Activated naive CD4-positive, alpha-beta T cell treated with anti-CD3 and anti-CD28 coated beads, Interleukin-2, amount 50 U/mL, for 24 hours (primary cell): ENCODE results near the gene ZNF28.
"Not testable (repeated sequence)": the region's sequence is repeated elsewhere in the genome, so short reads cannot be mapped to it uniquely, and the experiment has no call there.

Experiments
- H3K27ac Mint-ChIP-seq: one replicate; pipeline ENCODE4 v1.8.0; 2021; ENCODE audit warnings: mild to moderate bottlenecking, mixed read lengths
- H3K27me3 Mint-ChIP-seq: one replicate; pipeline ENCODE4 v1.8.0; 2021; ENCODE audit warnings: mixed read lengths
- H3K36me3 Mint-ChIP-seq: one replicate; pipeline ENCODE4 v1.8.0; 2021; ENCODE audit warnings: mixed read lengths
- H3K4me1 Mint-ChIP-seq: one replicate; pipeline ENCODE4 v1.8.0; 2021; ENCODE audit warnings: mixed read lengths
- H3K4me3 Mint-ChIP-seq: one replicate; pipeline ENCODE4 v1.8.0; 2021; ENCODE audit warnings: mild to moderate bottlenecking, mixed read lengths
- H3K9me3 Mint-ChIP-seq: one replicate; pipeline ENCODE4 v1.8.0; 2021; ENCODE audit warnings: mixed read lengths

Gene ZNF28

DNA sequence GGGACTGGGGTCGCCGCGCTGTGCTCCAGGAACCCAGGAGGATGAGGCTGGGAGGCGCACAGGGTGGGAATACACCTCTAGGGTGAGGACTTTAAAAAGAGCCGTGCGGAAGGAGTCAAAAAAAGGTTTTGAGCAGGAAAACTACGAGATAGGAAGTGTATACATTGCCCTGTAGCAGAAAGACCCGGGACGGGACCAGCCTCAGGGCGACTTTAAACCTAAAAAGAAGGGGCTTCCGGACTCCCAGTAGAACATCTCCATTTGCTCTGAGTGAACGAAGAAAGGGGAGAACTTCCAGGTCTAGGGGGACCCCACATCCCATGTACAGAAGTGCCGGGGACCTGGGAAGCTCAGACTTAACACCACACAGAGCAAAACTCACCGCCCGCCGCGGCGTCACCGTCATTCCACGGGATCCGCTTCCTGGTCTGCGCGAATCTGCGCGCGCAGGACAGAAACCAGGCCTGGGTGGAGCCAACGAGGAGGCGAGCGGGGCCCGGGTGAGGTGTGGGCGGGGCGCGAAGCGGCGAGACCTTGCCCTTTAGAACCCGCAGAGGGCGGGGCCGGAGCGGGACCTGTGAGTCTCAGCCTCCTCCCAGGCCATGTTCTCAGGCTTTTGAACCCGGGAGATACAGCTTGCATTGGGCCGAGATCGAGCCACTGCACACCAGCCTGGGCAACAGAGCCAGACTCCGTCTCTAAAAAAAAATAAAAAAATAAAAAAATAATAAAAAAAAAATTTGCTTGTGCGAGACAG is at the start of gene ZNF28:
Gene ZNF28 (minus strand): TSS at position 430 of the 757 bp plus-strand sequence. CDS start 3,675 bp downstream, outside the sequence.
- H3K27me3 Mint-ChIP-seq = not testable (repeated sequence)
- peak within 1 kb of the TSS; percentile 76 for H3K27ac Mint-ChIP-seq
- peaks cover 21% of the 10 kb centered on the region for H3K4me1 Mint-ChIP-seq
- peaks cover 29% of the 10 kb centered on the region for H3K36me3 Mint-ChIP-seq
- peaks cover 13% of the 10 kb centered on the region for H3K9me3 Mint-ChIP-seq
- H3K4me3 Mint-ChIP-seq = peak within 1 kb of the TSS; percentile 96

DNA sequence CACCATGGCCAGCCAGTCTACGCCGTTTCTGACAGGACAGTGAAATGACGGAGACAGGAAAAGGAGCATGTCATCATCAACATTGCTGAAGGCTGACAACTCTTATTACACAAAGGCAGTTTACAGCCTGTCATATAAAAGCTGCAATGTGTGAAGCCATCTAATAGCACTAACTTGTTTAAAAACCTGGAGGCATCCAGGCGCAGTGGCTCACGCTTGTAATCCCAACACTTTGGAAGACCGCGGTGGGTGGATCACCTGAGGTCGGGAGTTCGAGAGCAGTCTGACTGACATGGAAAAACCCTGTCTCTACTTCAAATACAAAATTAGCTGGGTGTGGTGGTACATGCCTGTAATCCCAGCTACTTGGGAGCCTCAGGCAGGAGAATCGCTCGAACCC is 46.6 kb upstream of the ZNF28 start:
- H3K9me3 Mint-ChIP-seq = peaks cover 19% of the 10 kb centered on the region
- H3K4me1 Mint-ChIP-seq, H3K27me3 Mint-ChIP-seq, H3K4me3 Mint-ChIP-seq, H3K27ac Mint-ChIP-seq: not testable (repeated sequence)
- H3K36me3 Mint-ChIP-seq = peaks cover 17% of the 10 kb centered on the region

DNA sequence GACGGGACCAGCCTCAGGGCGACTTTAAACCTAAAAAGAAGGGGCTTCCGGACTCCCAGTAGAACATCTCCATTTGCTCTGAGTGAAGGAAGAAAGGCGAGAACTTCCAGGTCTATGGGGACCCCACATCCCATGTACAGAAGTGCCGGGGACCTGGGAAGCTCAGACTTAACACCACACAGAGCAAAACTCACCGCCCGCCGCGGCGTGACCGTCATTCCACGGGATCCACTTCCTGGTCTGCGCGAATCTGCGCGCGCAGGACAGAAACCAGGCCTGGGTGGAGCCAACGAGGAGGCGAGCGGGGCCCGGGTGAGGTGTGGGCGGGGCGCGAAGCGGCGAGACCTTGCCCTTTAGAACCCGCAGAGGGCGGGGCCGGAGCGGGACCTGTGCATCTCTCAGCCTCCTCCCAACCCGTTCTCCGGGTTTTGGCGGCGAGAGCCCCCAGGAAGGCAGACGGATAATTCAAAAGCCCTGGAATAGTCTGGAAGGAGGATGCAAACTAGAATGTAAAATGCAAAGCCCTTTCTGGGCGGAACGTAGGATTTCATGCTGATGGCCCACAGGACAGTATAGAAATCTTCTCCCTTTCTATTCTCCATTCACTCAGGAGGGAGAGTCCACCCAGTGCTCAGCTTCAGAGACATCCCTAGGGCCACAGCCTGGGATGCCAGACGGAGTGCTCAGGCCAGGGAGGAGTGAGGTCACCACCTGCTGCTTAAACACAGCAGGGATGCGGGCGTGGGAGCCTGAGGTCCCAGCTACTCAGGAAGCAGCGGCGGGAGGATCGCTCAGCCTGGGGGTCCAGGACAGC is 36.2 kb upstream of the ZNF28 start, which contains the start of gene ZNF468:
Gene ZNF468 (minus strand): TSS at position 242 of the 814 bp plus-strand sequence. CDS start 3,347 bp downstream, outside the sequence.
- Mint-ChIP-seq H3K4me3 (peak within 1 kb of the TSS; percentile 98), H3K4me1 (peaks cover 34% of the 10 kb centered on the region), H3K36me3 (peaks cover 30% of the 10 kb centered on the region), H3K9me3 (peaks cover 16% of the 10 kb centered on the region), H3K27ac (peak within 1 kb of the TSS; percentile 92)
- H3K27me3 Mint-ChIP-seq = not testable (repeated sequence)

DNA sequence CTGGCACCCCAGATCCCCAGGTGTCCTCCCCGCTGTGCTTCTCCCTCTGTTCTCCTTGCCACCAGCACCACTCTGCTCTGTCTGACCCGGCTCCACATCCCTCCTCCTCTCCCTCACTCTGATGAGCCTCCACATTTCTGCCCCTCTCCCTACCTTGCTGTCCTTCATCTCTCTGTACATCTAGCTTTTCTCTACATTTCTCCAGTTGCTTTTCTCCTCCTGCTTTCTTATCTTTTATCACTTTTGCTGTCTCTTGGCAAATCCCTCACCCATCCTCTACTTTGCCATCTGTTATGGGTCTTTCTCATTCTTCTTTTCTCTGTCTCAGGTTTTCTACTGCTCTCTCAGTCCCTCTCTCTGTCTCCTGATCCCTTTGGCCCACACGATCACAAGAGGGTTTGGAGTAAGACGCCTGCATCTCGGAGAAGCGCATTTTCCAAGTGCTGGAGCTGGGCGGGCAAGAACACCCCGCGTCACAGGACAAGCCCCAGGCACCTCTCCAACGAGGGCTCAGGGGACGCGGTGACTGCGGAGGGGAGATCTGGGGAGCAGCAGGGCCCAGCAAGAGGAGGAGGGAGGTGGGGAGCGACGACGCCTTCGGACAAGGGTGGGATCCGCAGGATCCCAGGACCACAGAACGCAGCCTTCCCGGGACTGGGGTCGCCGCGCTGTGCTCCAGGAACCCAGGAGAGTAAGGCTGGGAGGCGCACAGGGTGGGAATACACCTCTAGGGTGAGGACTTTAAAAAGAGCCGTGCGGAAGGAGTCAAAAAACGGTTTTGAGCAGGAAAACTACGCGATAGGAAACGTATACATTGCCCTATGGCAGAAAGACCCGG is 35.3 kb upstream of the ZNF28 start:
- Mint-ChIP-seq H3K9me3 (peaks cover 16% of the 10 kb centered on the region), H3K4me3 (peak overlapping the region; percentile 98), H3K36me3 (peaks cover 33% of the 10 kb centered on the region), H3K27ac (peak overlapping the region; percentile 92), H3K4me1 (peaks cover 34% of the 10 kb centered on the region)
- H3K27me3 Mint-ChIP-seq = not testable (repeated sequence)

DNA sequence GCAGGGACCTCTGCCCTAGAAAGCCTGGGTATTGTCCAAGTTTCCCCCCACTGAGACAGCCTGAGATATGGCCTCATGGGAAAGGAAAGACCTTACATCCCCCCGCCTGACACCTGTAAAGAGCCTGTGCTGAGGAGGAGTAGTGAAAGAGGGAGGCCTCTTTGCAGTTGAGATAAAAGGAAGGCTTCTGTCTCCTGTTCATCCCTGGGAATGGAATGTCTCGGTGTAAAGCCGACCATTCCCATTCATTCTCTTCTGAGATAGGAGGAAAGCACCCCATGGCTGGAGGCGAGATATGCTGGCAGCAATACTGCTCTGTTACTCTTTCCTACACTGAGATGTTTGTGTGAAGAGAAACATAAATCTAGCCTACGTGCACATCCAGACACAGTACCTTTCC is 25.9 kb upstream of the ZNF28 start:
- Mint-ChIP-seq H3K9me3 (peaks cover 15% of the 10 kb centered on the region), H3K36me3 (peaks cover 77% of the 10 kb centered on the region)
- not testable (repeated sequence) for H3K4me3 Mint-ChIP-seq, H3K27me3 Mint-ChIP-seq, H3K27ac Mint-ChIP-seq, H3K4me1 Mint-ChIP-seq

DNA sequence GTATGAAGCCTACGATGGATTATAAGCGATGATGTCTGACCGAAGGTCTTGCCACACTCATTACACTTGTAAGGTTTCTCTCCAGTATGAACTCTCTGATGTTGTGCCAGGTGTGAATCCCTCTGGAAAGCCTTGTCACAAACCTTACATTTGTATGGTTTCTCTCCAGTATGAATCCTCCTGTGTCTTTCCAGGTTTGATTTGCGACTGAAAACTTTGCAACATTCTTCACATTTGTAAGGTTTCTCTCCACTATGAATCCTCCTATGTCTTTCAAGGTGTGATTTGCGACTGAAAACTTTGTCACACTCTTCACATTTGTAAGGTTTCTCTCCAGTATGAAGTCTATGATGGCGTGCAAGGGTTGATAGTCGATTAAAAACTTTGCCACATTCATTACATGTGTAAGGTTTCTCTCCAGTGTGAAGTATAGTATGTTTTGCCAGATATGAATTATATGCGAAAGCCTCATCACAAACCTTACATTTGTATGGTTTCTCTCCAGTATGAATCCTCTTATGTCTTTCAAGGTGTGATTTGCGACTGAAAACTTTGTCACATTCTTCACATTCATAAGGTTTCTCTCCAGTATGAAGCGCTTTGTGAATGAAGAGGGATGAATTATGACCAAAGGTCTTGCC is 19.5 kb upstream of the ZNF28 start:
- not testable (repeated sequence) for H3K4me1 Mint-ChIP-seq, H3K4me3 Mint-ChIP-seq, H3K27me3 Mint-ChIP-seq, H3K27ac Mint-ChIP-seq
- peaks cover 74% of the 10 kb centered on the region for H3K36me3 Mint-ChIP-seq
- peaks cover 18% of the 10 kb centered on the region for H3K9me3 Mint-ChIP-seq

DNA sequence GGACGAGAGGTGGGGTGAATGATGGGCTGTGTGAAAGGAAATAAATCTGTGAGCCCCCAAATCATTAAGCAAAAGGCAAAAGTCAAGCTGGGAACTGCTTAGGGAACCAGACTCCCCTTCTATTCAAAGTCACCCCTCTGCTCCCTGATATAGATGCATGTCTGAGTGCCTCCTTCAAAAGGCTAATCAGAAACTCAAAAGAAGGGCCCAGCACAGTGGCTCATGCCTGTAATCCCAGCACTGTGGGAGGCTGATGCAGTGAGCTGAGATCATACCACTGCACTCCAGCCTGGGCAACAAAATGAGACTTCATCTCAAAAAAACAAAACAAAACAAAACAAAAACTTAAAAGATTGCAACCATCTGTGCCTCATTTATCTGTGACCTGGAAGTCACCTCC is 12.9 kb upstream of the ZNF28 start:
- H3K27ac Mint-ChIP-seq, H3K27me3 Mint-ChIP-seq, H3K4me3 Mint-ChIP-seq, H3K4me1 Mint-ChIP-seq: not testable (repeated sequence)
- H3K36me3 Mint-ChIP-seq = peaks cover 30% of the 10 kb centered on the region
- H3K9me3 Mint-ChIP-seq = peaks cover 20% of the 10 kb centered on the region

DNA sequence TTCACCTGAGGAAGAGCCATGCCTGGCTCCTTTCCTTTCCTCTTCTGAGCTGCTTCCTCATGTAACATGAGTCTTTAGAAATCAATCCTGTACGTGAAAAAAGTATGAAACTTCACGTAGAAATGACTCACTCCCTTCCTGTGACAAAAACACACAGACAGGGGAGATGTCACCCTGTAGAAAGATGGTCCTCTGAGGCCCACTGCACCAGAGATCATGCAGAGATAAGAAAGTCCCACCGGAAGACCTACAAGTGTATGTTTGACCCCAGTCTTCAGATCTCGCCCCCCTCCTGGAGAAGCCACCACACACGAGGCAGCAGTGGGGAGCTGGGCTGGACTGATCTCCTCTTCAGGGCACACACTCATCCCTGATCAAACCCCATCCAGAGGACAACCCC is 12.1 kb upstream of the ZNF28 start:
- Mint-ChIP-seq H3K9me3 (peaks cover 20% of the 10 kb centered on the region), H3K36me3 (peaks cover 29% of the 10 kb centered on the region)
- H3K27me3 Mint-ChIP-seq, H3K4me1 Mint-ChIP-seq, H3K27ac Mint-ChIP-seq, H3K4me3 Mint-ChIP-seq: not testable (repeated sequence)

DNA sequence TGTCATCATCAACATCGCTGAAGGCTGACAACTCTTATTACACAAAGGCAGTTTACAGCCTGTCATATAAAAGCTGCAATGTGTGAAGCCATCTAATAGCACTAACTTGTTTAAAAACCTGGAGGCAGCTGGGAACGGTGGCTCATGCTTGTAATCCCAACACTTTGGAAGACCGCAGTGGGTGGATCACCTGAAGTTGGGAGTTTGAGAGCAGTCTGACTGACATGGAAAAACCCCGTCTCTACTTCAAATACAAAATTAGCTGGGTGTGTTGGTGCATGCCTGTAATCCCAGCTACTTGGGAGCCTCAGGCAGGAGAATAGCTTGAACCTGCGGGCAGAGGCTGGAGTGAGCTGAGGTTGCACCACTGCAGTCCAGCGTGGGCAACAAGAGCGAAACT is 8.4 kb upstream of the ZNF28 start:
- H3K9me3 Mint-ChIP-seq = peaks cover 14% of the 10 kb centered on the region
- peaks cover 14% of the 10 kb centered on the region for H3K36me3 Mint-ChIP-seq
- not testable (repeated sequence) for H3K4me1 Mint-ChIP-seq, H3K4me3 Mint-ChIP-seq, H3K27ac Mint-ChIP-seq, H3K27me3 Mint-ChIP-seq

DNA sequence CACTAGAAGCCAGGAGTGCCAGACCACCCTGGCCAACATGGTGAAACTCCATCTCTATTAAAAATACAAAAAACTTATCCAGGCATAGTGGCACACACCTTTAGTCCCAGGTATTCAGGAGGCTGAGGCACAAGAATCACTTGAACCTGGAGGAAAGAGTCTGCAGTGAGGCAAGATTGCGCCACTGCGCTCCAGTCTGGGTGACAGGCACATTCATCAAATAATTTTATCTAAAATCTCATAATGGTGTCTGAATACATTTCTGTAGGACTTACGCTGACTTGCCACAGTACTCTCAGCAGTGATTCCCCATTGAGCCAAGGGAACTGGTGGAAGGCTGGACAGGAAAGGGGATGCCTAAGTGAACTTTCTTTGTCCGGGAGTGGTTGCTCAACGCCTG is 4.3 kb upstream of the ZNF28 start:
- H3K27me3 Mint-ChIP-seq = no peaks in the 10 kb centered on the region
- H3K9me3 Mint-ChIP-seq = peaks cover 10% of the 10 kb centered on the region
- H3K36me3 Mint-ChIP-seq = peaks cover 8% of the 10 kb centered on the region
- no peak overlapping the region for H3K27ac Mint-ChIP-seq
- peaks cover 7% of the 10 kb centered on the region for H3K4me1 Mint-ChIP-seq
- no peak overlapping the region for H3K4me3 Mint-ChIP-seq

DNA sequence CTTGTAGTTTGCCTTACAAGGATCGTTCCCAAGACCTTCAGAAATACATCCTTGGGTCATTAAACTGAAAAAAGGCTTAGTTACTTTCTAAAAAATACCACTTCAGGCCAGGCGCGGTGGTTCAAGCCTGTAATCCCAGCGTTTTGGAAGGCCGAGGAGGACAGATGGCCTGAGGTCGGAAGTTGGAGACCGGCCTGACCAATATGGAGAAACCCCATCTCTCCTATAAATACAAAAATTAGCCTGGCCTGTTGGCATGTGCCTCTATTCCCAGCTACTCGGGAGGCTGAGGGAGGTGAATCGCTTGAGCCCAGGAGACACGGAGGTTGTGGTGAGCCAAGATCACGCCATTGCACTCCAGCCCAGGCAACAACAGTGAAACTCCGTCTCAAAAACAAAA is 2.2 kb upstream of the ZNF28 start:
- Mint-ChIP-seq H3K4me3 (no peak overlapping the region), H3K4me1 (peaks cover 16% of the 10 kb centered on the region), H3K27ac (no peak overlapping the region), H3K9me3 (peaks cover 9% of the 10 kb centered on the region), H3K36me3 (peaks cover 13% of the 10 kb centered on the region), H3K27me3 (no peaks in the 10 kb centered on the region)

DNA sequence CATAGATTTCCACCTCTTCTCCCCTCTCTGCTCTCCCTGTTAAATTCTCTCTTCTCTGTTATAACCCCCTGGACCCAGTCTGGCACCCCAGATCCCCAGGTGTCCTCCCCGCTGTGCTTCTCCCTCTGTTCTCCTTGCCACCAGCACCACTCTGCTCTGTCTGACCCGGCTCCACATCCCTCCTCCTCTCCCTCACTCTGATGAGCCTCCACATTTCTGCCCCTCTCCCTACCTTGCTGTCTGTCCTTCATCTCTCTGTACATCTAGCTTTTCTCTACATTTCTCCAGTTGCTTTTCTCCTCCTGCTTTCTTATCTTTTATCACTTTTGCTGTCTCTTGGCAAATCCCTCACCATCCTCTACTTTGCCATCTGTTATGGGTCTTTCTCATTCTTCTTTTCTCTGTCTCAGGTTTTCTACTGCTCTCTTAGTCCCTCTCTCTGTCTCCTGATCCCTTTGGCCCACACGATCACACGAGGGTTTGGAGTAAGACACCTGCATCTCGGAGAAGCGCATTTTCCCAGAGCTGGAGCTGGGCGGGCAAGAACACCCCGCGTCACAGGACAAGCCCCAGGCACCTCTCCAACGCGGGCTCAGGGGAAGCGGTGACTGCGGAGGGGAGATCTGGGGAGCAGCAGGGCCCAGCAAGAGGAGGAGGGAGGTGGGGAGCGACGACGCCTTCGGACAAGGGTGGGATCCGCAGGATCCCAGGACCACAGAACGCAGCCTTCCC is 795 bp downstream of the ZNF28 start:
- Mint-ChIP-seq H3K36me3 (peaks cover 31% of the 10 kb centered on the region), H3K4me1 (peaks cover 21% of the 10 kb centered on the region), H3K4me3 (peak overlapping the region; percentile 96), H3K9me3 (peaks cover 13% of the 10 kb centered on the region), H3K27ac (peak overlapping the region; percentile 76)
- H3K27me3 Mint-ChIP-seq = not testable (repeated sequence)

DNA sequence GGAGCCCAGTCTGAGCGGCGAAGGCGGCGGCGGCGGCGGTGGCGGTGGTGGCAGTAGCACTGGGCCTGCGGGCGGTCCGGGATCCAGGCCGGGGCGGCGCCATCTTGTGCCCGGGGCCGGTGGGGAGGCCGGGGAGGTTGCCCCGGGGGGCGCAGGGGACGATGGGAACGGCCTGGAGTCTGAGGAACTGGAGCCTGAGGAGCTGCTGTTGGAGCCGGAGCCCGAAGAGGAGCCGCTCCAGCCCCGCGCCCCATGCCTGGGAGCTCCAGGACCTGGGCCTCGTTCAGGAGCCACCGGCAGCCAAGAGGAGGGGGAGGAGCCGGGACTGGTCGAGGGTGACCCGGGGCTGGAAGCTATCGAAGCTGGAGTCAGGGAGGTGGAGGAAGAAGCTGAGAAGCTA is 11.6 kb downstream of the ZNF28 start:
- H3K9me3 Mint-ChIP-seq = no peaks in the 10 kb centered on the region
- no peak overlapping the region for H3K4me3 Mint-ChIP-seq
- H3K36me3 Mint-ChIP-seq = peaks cover 38% of the 10 kb centered on the region
- no peaks in the 10 kb centered on the region for H3K4me1 Mint-ChIP-seq
- no peak overlapping the region for H3K27ac Mint-ChIP-seq
- no peaks in the 10 kb centered on the region for H3K27me3 Mint-ChIP-seq

DNA sequence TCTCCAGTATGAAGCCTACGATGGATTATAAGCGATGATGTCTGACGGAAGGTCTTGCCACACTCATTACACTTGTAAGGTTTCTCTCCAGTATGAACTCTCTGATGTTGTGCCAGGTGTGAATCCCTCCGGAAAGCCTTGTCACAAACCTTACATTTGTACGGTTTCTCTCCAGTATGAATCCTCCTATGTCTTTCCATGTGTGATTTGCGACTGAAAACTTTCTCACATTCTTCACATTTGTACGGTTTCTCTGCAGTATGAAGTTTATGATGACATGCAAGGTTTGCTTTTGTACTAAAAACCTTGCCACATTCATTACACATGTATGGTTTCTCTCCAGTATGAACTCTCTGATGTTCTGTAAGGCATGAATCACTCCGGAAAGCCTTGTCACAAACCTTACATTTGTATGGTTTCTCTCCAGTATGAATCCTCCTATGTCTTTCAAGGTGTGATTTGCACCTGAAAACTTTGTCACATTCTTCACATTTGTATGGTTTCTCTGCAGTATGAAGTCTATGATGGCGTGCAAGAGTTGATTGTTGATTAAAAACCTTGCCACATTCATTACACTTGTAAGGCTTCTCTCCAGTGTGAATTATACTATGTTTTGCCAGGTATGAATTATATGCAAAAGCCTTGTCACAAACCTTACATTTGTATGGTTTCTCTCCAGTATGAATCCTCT is 21.3 kb downstream of the ZNF28 start:
- not testable (repeated sequence) for H3K27me3 Mint-ChIP-seq, H3K4me1 Mint-ChIP-seq, H3K4me3 Mint-ChIP-seq, H3K27ac Mint-ChIP-seq
- Mint-ChIP-seq H3K36me3 (peaks cover 68% of the 10 kb centered on the region), H3K9me3 (peaks cover 13% of the 10 kb centered on the region)
